Endothelial cell of umbilical vein (primary cell): ENCODE data around the gene SLC5A10. TPM values are rescaled to one million over a fixed set of nuclear protein-coding genes. Genes with fewer than 3 reads are reported as not detected.
A peak's percentile ranks its signal among the peaks of the same experiment; 100 is the strongest.

Source experiments
- BruUV-seq: library from RNA; stranded (reverse); fragments of 400-500 nt; replicated peaks from 2 replicates; lab custom pipeline; 2021; lab: Mats Ljungman, UMichigan
- CTCF ChIA-PET: fragments of 300-600, 350-600 bp; sonication (Branson Sonifier 250); formaldehyde crosslinking; loops from one replicate; lab custom pipeline; 2021; ENCODE audit warnings: antibody characterized with exemption, inconsistent platforms; lab: Charles Lee
- POLR2A ChIA-PET: fragments of 300-600, 350-600 bp; sonication (Branson Sonifier 250); formaldehyde crosslinking; loops from one replicate; lab custom pipeline; 2021; ENCODE audit warnings: antibody characterized with exemption, inconsistent platforms; lab: Charles Lee
- DNase-seq: peaks from one replicate; pipeline ENCODE4 v3.0.0-alpha.2; 2011; ENCODE audit warnings: low read depth, low spot score
- FAIRE-seq: peaks from 2 replicates; lab custom pipeline; 2011; peaks lifted over from hg19 to GRCh38; lab: Jason Lieb, UNC
- H2AFZ ChIP-seq: 2 replicates; pipeline ENCODE4 v1.6.0; 2012; ENCODE audit warnings: low read depth, low read length, control low read depth, inconsistent platforms
- H3K27ac ChIP-seq: 2 replicates; pipeline ENCODE4 v1.5.1; 2011; ENCODE audit warnings: low read depth, mild to moderate bottlenecking, control low read depth, low read length, moderate library complexity; ENCODE audit not compliant: insufficient read depth
- H3K27me3 ChIP-seq, 2 experiments: 2 replicates each; pipeline versions ENCODE4 v1.6.0 to v1.6.1; 2011; ENCODE audit warnings: low read length in 2 of 2, mixed read lengths in 1 of 2; ENCODE audit not compliant: control insufficient read depth in 2 of 2, insufficient read depth in 2 of 2
- H3K36me3 ChIP-seq, 2 experiments: 2 replicates in 1 of 2; 3 replicates in 1 of 2; pipeline ENCODE4 v1.5.1; 2011; ENCODE audit warnings: low read length in 2 of 2, mild to moderate bottlenecking in 1 of 2, moderate library complexity in 1 of 2; ENCODE audit not compliant: control insufficient read depth in 2 of 2, insufficient read depth in 2 of 2; ENCODE audit errors: extremely low read depth in 1 of 2
- H3K4me1 ChIP-seq: 3 replicates; pipeline ENCODE4 v1.5.1; 2011; ENCODE audit warnings: mild to moderate bottlenecking, low read length; ENCODE audit not compliant: control insufficient read depth, insufficient read depth; ENCODE audit errors: extremely low read depth
- H3K4me2 ChIP-seq: 2 replicates; pipeline ENCODE4 v1.6.1; 2011; ENCODE audit warnings: low read length, control low read depth, mixed read lengths; ENCODE audit not compliant: insufficient read depth
- H3K4me3 ChIP-seq, 3 experiments: fragments of 200-600 bp in 1 of 3; sonication (generic), shearing (Covaris generic) in 1 of 3; replicated peaks in 1 of 3; 2 replicates each; pipeline ENCODE4 v1.5.1; 2011 to 2016; ENCODE audit warnings: control low read depth in 3 of 3, low read length in 3 of 3, mild to moderate bottlenecking in 2 of 3, inconsistent platforms in 1 of 3, low read depth in 1 of 3, moderate library complexity in 1 of 3; ENCODE audit not compliant: insufficient read depth in 1 of 3
- H3K79me2 ChIP-seq: 2 replicates; pipeline ENCODE4 v1.6.0; 2012; ENCODE audit warnings: low read length, inconsistent platforms; ENCODE audit not compliant: control insufficient read depth, insufficient read depth
- H3K9ac ChIP-seq: replicated peaks from 2 replicates; pipeline ENCODE3; 2011; ENCODE audit warnings: low read length, control low read depth; ENCODE audit not compliant: insufficient read depth; ENCODE audit errors: extremely low read depth
- H3K9me1 ChIP-seq: replicated peaks from 3 replicates; pipeline ENCODE4 v1.6.0; 2011; ENCODE audit warnings: mild to moderate bottlenecking, low read length; ENCODE audit not compliant: control insufficient read depth, insufficient read depth; ENCODE audit errors: extremely low read depth
- H3K9me3 ChIP-seq: replicated peaks from 2 replicates; pipeline ENCODE4 v1.5.1; 2012; ENCODE audit warnings: low read length, inconsistent platforms; ENCODE audit not compliant: control insufficient read depth, insufficient read depth
- H4K20me1 ChIP-seq: replicated peaks from 2 replicates; pipeline ENCODE3; 2011; ENCODE audit warnings: mild to moderate bottlenecking, low read length; ENCODE audit not compliant: control insufficient read depth, insufficient read depth; ENCODE audit errors: extremely low read depth
- CTCF ChIP-seq, 2 donors: IDR thresholded peaks; 1 replicate in 1 of 2; 2 replicates in 1 of 2; pipeline ENCODE4 v1.5.1; 2011; ENCODE audit warnings: low read length in 2 of 2, mild to moderate bottlenecking in 2 of 2, moderate library complexity in 2 of 2, control low read depth in 1 of 2, inconsistent platforms in 1 of 2, low read depth in 1 of 2; ENCODE audit not compliant: insufficient read depth in 1 of 2; ENCODE audit errors: extremely low read depth in 1 of 2
- EZH2 ChIP-seq: IDR thresholded peaks from 2 replicates; pipeline ENCODE4 v1.6.1; 2012; ENCODE audit warnings: borderline replicate concordance, low read depth, mild to moderate bottlenecking, moderate library complexity, low read length, inconsistent platforms; ENCODE audit not compliant: severe bottlenecking
- FOS ChIP-seq: IDR thresholded peaks from 2 replicates; pipeline ENCODE4 v1.6.1; 2011; ENCODE audit warnings: mild to moderate bottlenecking, low read length, moderate library complexity, borderline replicate concordance; ENCODE audit not compliant: insufficient read depth
- GATA2 ChIP-seq: IDR thresholded peaks from 2 replicates; pipeline ENCODE4 v1.7.0; 2011; ENCODE audit warnings: low read depth, mild to moderate bottlenecking, moderate library complexity, mixed read lengths, low read length; ENCODE audit not compliant: insufficient read length, insufficient read depth
- JUN ChIP-seq: IDR thresholded peaks from 2 replicates; pipeline ENCODE4 v1.6.1; 2011; ENCODE audit warnings: borderline replicate concordance, low read depth; ENCODE audit not compliant: insufficient read length, insufficient read depth
- MAX ChIP-seq: IDR thresholded peaks from 2 replicates; pipeline ENCODE4 v1.6.1; 2011; ENCODE audit not compliant: insufficient read depth, insufficient read length
- MYC ChIP-seq: IDR thresholded peaks from one replicate; pipeline ENCODE4 v1.6.1; 2011; ENCODE audit warnings: mild to moderate bottlenecking, low read depth, low read length
- POLR2A ChIP-seq: IDR thresholded peaks from 2 replicates; pipeline ENCODE4 v1.6.1; 2012; ENCODE audit warnings: low read depth, mild to moderate bottlenecking, control low read depth, low read length
- POLR2AphosphoS5 ChIP-seq: IDR thresholded peaks from 2 replicates; pipeline ENCODE4 v1.6.1; 2012; ENCODE audit warnings: low read depth, mild to moderate bottlenecking, control low read depth, low read length, moderate library complexity; ENCODE audit not compliant: insufficient read depth
- dilution Hi-C: fragments of 300-500 bp; cut with MboI; formaldehyde crosslinking; loops from one replicate; pipeline ENCODE4 v1.15.0; 2019; ENCODE audit warnings: low sequenced_read_pairs; ENCODE audit not compliant: extremely low pct_ligation_motif_present
- intact Hi-C: fragments of 100-400 bp; cut with micrococcal nuclease; formaldehyde crosslinking; loops from one replicate; pipeline ENCODE4 v1.10.0; 2022
- polyA plus RNA-seq, 4 experiments: library from polyadenylated mRNA; depleted of rRNA in 3 of 4; stranded (reverse) in 3 of 4; unstranded in 1 of 4; fragments of >200 nt; gene quantifications; 2 replicates each; pipeline versions ENCODE4 v1.2.1 to v1.2.3, GENCODE V29; 2011 to 2012; ENCODE audit warnings: missing spikeins in 1 of 4
- total RNA-seq: library from RNA; stranded (reverse); gene quantifications from 2 replicates; pipeline ENCODE4 v1.2.3, GENCODE V29; 2021

Gene SLC5A10
- total and polyA plus RNA-seq, 2 donors (not counting 3 experiments of a cell fraction or from before 2014, with no cell fraction given) = not detected

GRCh38 chr17:18933102-18934058, 18.6 kb upstream of the SLC5A10 start:
- Histone ChIP-seq H3K4me3 (no peak overlapping the region), H2AFZ (no peak overlapping the region), H3K36me3 (peaks cover 2 to 9% of the 10 kb centered on the region in 2 experiments), H3K27me3 (peaks cover 0 to 3% of the 10 kb centered on the region in 2 experiments), H3K9me1 (no peaks in the 10 kb centered on the region), H3K4me1 (no peaks in the 10 kb centered on the region), H3K79me2 (no peaks in the 10 kb centered on the region), H4K20me1 (no peaks in the 10 kb centered on the region), H3K9me3 (no peaks in the 10 kb centered on the region), H3K4me2 (no peak overlapping the region), H3K27ac (no peak overlapping the region), H3K9ac (no peak overlapping the region)
- BruUV-seq = no TSS peak
- FAIRE-seq = no peak
- POLR2A ChIA-PET = no interaction called here
- dilution Hi-C loops (no loop called here), intact Hi-C loops (no loop called here)
- CTCF ChIA-PET = interaction anchor here (1.2 kb wide), 1 partner anchor 11 kb away, joined by 4 read pairs; no protein-coding TSS in a partner anchor
- DNase-seq = no peak
- TF ChIP-seq JUN (no peak), POLR2A (no peak), POLR2AphosphoS5 (no peak)

- no peak overlapping the region for H3K4me3 ChIP-seq
- dilution Hi-C loops = no loop called here
- DNase-seq (no peak), FAIRE-seq (peak; percentile 33)
- no peak overlapping the region for H2AFZ ChIP-seq
- ChIA-PET CTCF (interaction anchor here (0.7 to 1.0 kb wide), 2 partner anchors 14 to 23 kb away, joined by 3 read pairs; partner anchors contain the start of gene SLC5A10), POLR2A (no interaction called here)
- TF ChIP-seq GATA2 = no peak
- no peak for TF ChIP-seq FOS
- no peak for TF ChIP-seq POLR2A
- TF ChIP-seq JUN = no peak
- TF ChIP-seq POLR2AphosphoS5 = no peak
- TF ChIP-seq MYC = no peak
- TF ChIP-seq CTCF (IDR thresholded peaks at IDR 0.05; ENCODE audit: extremely low read depth in 1 of 2, insufficient read depth in 1 of 2, low read depth in 1 of 2, low read length in 2 of 2) = no peak
- no peak for TF ChIP-seq EZH2
- TF ChIP-seq MAX = no peak
- no peaks in the 10 kb centered on the region for H4K20me1 ChIP-seq
- peaks cover 0 to 6% of the 10 kb centered on the region in 2 experiments for H3K27me3 ChIP-seq
- no peaks in the 10 kb centered on the region for H3K9me3 ChIP-seq
- intact Hi-C loops = no loop called here
- no peaks in the 10 kb centered on the region for H3K4me1 ChIP-seq
- BruUV-seq = no TSS peak
- H3K27ac ChIP-seq = no peak overlapping the region
- H3K9me1 ChIP-seq = no peaks in the 10 kb centered on the region
- H3K79me2 ChIP-seq = no peaks in the 10 kb centered on the region
- H3K4me2 ChIP-seq = no peak overlapping the region
- no peaks in the 10 kb centered on the region for H3K36me3 ChIP-seq
- H3K9ac ChIP-seq = no peak overlapping the region
These were observed 13.8 kb upstream of the SLC5A10 start for GRCh38 chr17:18937981-18938691.
